Fibroblast of pulmonary artery (primary cell): Measurements from ENCODE around the gene TESMIN.

Source experiments
- DNase-seq: peaks from one replicate; pipeline ENCODE4 v3.0.0-alpha.2; 2010; ENCODE audit warnings: low read depth
- H3K4me3 ChIP-seq: replicated peaks from 2 replicates; pipeline ENCODE4 v1.5.1; 2011; ENCODE audit warnings: low read depth, mild to moderate bottlenecking, control low read depth, low read length, moderate library complexity
- CTCF ChIP-seq: IDR thresholded peaks from 2 replicates; pipeline ENCODE4 v1.5.1; 2011; ENCODE audit warnings: mild to moderate bottlenecking, control low read depth, low read length, inconsistent platforms; ENCODE audit errors: missing control alignments

Gene TESMIN

GRCh38 chr11:68782711-68783110, 31.4 kb upstream of the TESMIN start:
- no peak overlapping the region for H3K4me3 ChIP-seq
- TF ChIP-seq CTCF, result no peak
- DNase-seq, result no peak

- peak; percentile 8 for DNase-seq
- no peak for TF ChIP-seq CTCF
- H3K4me3 ChIP-seq, result no peak overlapping the region
Measured at GRCh38 chr11:68780829-68781228, 29.5 kb upstream of the TESMIN start.

- DNase-seq, result no peak
Measured at GRCh38 chr11:68778205-68778604, 26.9 kb upstream of the TESMIN start.

GRCh38 chr11:68776442-68777235, 25.3 kb upstream of the TESMIN start:
- TF ChIP-seq CTCF, result no peak
- no peak overlapping the region for H3K4me3 ChIP-seq
- DNase-seq, result no peak

More at GRCh38 chr11:68778205-68778604, 26.9 kb upstream of the TESMIN start:
- TF ChIP-seq CTCF, result no peak
- H3K4me3 ChIP-seq, result no peak overlapping the region

GRCh38 chr11:68775951-68776388, 24.6 kb upstream of the TESMIN start:
- DNase-seq, result no peak

GRCh38 chr11:68774194-68774585, 22.9 kb upstream of the TESMIN start:
- TF ChIP-seq CTCF, result no peak
- no peak for DNase-seq
- H3K4me3 ChIP-seq, result no peak overlapping the region

More at GRCh38 chr11:68775951-68776388, 24.6 kb upstream of the TESMIN start:
- no peak for TF ChIP-seq CTCF
- H3K4me3 ChIP-seq, result no peak overlapping the region
